ENCODE measurements around the gene HIF3A. TPM values are rescaled to one million over a fixed set of nuclear protein-coding genes. Genes with fewer than 3 reads are reported as not detected.
"Not testable (repeated sequence)": the region's sequence is repeated elsewhere in the genome, so short reads cannot be mapped to it uniquely, and the experiment has no call there.

The HIF3A gene
- total RNA-seq, 1 donor from 2014 or later = 175 TPM

- Mint-ChIP-seq H3K36me3 (no peaks in the 10 kb centered on the region), H3K4me3 (no peak overlapping the region), H3K27me3 (ENCODE audit: low read depth) (peaks cover 16% of the 10 kb centered on the region), H3K27ac (no peak overlapping the region), H3K4me1 (peaks cover 3% of the 10 kb centered on the region), H3K9me3 (no peaks in the 10 kb centered on the region)
- DNase-seq (ENCODE audit: low spot score in 2 of 2, unreplicated experiment in 2 of 2) = peak; percentile 45 to 81
- TF ChIP-seq CTCF (IDR thresholded peaks at IDR 0.05; ENCODE audit: unreplicated experiment) = peak; percentile 88
These were observed 31.5 kb upstream of the HIF3A start for GRCh38 chr19:46265217-46265828.

- DNase-seq (ENCODE audit: low spot score in 2 of 2, unreplicated experiment in 2 of 2) = no peak
- no peak overlapping the region for H3K4me3 Mint-ChIP-seq
- no peak for TF ChIP-seq CTCF (IDR thresholded peaks at IDR 0.05; ENCODE audit: unreplicated experiment)
- H3K27ac Mint-ChIP-seq = no peak overlapping the region
- peaks cover 14% of the 10 kb centered on the region for H3K27me3 Mint-ChIP-seq (ENCODE audit: low read depth)
- peaks cover 18% of the 10 kb centered on the region for H3K4me1 Mint-ChIP-seq
- no peaks in the 10 kb centered on the region for H3K36me3 Mint-ChIP-seq
- no peaks in the 10 kb centered on the region for H3K9me3 Mint-ChIP-seq
These were observed 27.7 kb upstream of the HIF3A start for GRCh38 chr19:46269101-46269500.

GRCh38 chr19:46270521-46271256 is 26.2 kb upstream of the HIF3A start:
- Mint-ChIP-seq H3K27ac (peak overlapping the region; percentile 31), H3K4me1 (peaks cover 18% of the 10 kb centered on the region), H3K27me3 (ENCODE audit: low read depth) (peaks cover 14% of the 10 kb centered on the region), H3K9me3 (no peaks in the 10 kb centered on the region), H3K4me3 (peak overlapping the region; percentile 48), H3K36me3 (no peaks in the 10 kb centered on the region)
- DNase-seq (ENCODE audit: low spot score in 2 of 2, unreplicated experiment in 2 of 2) = no peak
- no peak for TF ChIP-seq CTCF (IDR thresholded peaks at IDR 0.05; ENCODE audit: unreplicated experiment)

- TF ChIP-seq CTCF (IDR thresholded peaks at IDR 0.05; ENCODE audit: unreplicated experiment) = no peak
- Mint-ChIP-seq H3K36me3 (no peaks in the 10 kb centered on the region), H3K27ac (peak overlapping the region; percentile 57), H3K4me1 (peaks cover 18% of the 10 kb centered on the region), H3K9me3 (no peaks in the 10 kb centered on the region), H3K4me3 (no peak overlapping the region), H3K27me3 (ENCODE audit: low read depth) (peaks cover 12% of the 10 kb centered on the region)
- no peak for DNase-seq (ENCODE audit: low spot score in 2 of 2, unreplicated experiment in 2 of 2)
These were observed 25.2 kb upstream of the HIF3A start for GRCh38 chr19:46271481-46272197.

- not testable (repeated sequence) for H3K36me3 Mint-ChIP-seq; H3K27ac Mint-ChIP-seq; H3K4me3 Mint-ChIP-seq; DNase-seq (ENCODE audit: low spot score in 2 of 2, unreplicated experiment in 2 of 2); H3K9me3 Mint-ChIP-seq
- H3K27me3 Mint-ChIP-seq (ENCODE audit: low read depth) = peaks cover 24% of the 10 kb centered on the region
- peaks cover 18% of the 10 kb centered on the region for H3K4me1 Mint-ChIP-seq
These were observed 22.9 kb upstream of the HIF3A start for GRCh38 chr19:46273931-46274330.

GRCh38 chr19:46279177-46279576 is 17.7 kb upstream of the HIF3A start:
- Mint-ChIP-seq H3K36me3 (no peaks in the 10 kb centered on the region), H3K27ac (no peak overlapping the region), H3K4me1 (no peaks in the 10 kb centered on the region), H3K4me3 (no peak overlapping the region), H3K27me3 (ENCODE audit: low read depth) (peaks cover 24% of the 10 kb centered on the region), H3K9me3 (no peaks in the 10 kb centered on the region)
- TF ChIP-seq CTCF (IDR thresholded peaks at IDR 0.05; ENCODE audit: unreplicated experiment) = no peak
- no peak for DNase-seq (ENCODE audit: low spot score in 2 of 2, unreplicated experiment in 2 of 2)
